ENCODE results near the gene GABRB2.

DNA sequence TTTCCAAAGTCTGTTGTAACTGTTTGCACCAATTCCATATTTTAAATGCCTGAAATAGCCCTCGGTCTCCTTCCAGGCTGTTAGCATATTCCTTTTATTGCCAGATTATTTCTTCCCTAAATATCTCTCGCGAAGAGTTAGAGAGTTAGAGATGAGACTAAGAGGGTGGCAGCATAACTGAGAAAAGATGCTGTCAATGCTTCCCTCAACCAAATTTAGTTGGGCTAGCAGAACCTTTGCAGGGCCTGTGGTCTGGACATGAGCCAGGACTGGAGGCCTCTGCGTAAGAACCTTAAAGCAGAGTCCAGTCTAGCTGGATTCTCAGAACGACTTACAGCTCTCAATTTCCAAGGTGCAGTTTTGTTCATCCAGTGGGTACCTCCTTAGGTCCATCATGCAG lies 135.9 kb downstream of the GABRB2 start:
- TF ChIP-seq, protein P1, sequence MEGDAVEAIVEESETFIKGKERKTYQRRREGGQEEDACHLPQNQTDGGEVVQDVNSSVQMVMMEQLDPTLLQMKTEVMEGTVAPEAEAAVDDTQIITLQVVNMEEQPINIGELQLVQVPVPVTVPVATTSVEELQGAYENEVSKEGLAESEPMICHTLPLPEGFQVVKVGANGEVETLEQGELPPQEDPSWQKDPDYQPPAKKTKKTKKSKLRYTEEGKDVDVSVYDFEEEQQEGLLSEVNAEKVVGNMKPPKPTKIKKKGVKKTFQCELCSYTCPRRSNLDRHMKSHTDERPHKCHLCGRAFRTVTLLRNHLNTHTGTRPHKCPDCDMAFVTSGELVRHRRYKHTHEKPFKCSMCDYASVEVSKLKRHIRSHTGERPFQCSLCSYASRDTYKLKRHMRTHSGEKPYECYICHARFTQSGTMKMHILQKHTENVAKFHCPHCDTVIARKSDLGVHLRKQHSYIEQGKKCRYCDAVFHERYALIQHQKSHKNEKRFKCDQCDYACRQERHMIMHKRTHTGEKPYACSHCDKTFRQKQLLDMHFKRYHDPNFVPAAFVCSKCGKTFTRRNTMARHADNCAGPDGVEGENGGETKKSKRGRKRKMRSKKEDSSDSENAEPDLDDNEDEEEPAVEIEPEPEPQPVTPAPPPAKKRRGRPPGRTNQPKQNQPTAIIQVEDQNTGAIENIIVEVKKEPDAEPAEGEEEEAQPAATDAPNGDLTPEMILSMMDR (conservative IDR thresholded peaks at IDR 0.05; ENCODE audit: low read length): no peak
- TF ChIP-seq EZH2phosphoT487 (IDR thresholded peaks at IDR 0.05; ENCODE audit: borderline replicate concordance, low read depth, low read length): no peak
